K562 (cell line): ENCODE data around the gene NFKBIB. TPM values are rescaled to one million over a fixed set of nuclear protein-coding genes. Genes with fewer than 3 reads are reported as not detected.

Experiments
- ARID3A ChIP-seq: IDR thresholded peaks from 2 replicates; pipeline ENCODE4 v1.6.1; 2012; ENCODE audit warnings: low read depth, low read length, improper control_type of control experiment, borderline replicate concordance
- CEBPZ ChIP-seq: fragments of 150-350 bp; IDR thresholded peaks from 2 replicates; pipeline ENCODE4 v1.6.1; 2014; ENCODE audit warnings: low read depth, mild to moderate bottlenecking, low read length, borderline replicate concordance
- ETS1 ChIP-seq: conservative IDR thresholded peaks from 2 replicates; pipeline ENCODE4 v1.6.1; 2011; ENCODE audit warnings: low read depth, mild to moderate bottlenecking, low read length; ENCODE audit not compliant: control insufficient read depth
- HLTF ChIP-seq: fragments of 450-650 bp; IDR thresholded peaks from 2 replicates; pipeline ENCODE4 v1.6.1; 2016
- NCOA1 ChIP-seq: fragments of 450-650 bp; IDR thresholded peaks from 2 replicates; pipeline ENCODE4 v1.6.1; 2016; ENCODE audit warnings: low read depth
- SIX5 ChIP-seq, 2 experiments: IDR thresholded peaks; 2 replicates each; pipeline ENCODE4 v1.6.1; 2011; ENCODE audit warnings: low read length in 2 of 2, borderline replicate concordance in 1 of 2, low read depth in 1 of 2, mild to moderate bottlenecking in 1 of 2, moderate library complexity in 1 of 2; ENCODE audit not compliant: insufficient read depth in 1 of 2
- SREBF2 ChIP-seq: sonication (generic); formaldehyde crosslinking; IDR thresholded peaks from 2 replicates; pipeline ENCODE4 v1.4.0; 2020; ENCODE audit warnings: mild to moderate bottlenecking, missing genetic modification reagents
- SRSF3 ChIP-seq: fragments of 200-400 bp; formaldehyde crosslinking; IDR thresholded peaks from 2 replicates; pipeline ENCODE4 v1.6.1; 2016; ENCODE audit warnings: mild to moderate bottlenecking, low read length, moderate library complexity; ENCODE audit not compliant: insufficient read depth
- TBP ChIP-seq: optimal IDR thresholded peaks from 2 replicates; pipeline ENCODE3; 2011; ENCODE audit warnings: low read depth, low read length, improper control_type of control experiment
- TEAD2 ChIP-seq: fragments of 450-650 bp; IDR thresholded peaks from 2 replicates; pipeline ENCODE4 v1.6.1; 2016; ENCODE audit warnings: missing genetic modification characterization, control low read depth, missing compliant biosample characterization
- ZKSCAN1 ChIP-seq: fragments of 150-350 bp; IDR thresholded peaks from 2 replicates; pipeline ENCODE4 v1.6.1; 2016; ENCODE audit warnings: low read depth, low read length
- ZKSCAN3 ChIP-seq: fragments of 250-450 bp; sonication (Bioruptor Pico); IDR thresholded peaks from 2 replicates; pipeline ENCODE4 v1.4.0; 2020
- ZNF184 ChIP-seq: sonication (generic); formaldehyde crosslinking; IDR thresholded peaks from 2 replicates; pipeline ENCODE4 v1.5.0; 2020; ENCODE audit warnings: missing genetic modification reagents
- ZNF23 ChIP-seq: fragments of 250-450 bp; sonication (Bioruptor Pico); IDR thresholded peaks from 2 replicates; pipeline ENCODE4 v1.4.0; 2020; ENCODE audit warnings: mild to moderate bottlenecking
- ZNF311 ChIP-seq: fragments of 250-450 bp; sonication (Bioruptor Pico); IDR thresholded peaks from 2 replicates; pipeline ENCODE4 v1.4.0; 2020; ENCODE audit warnings: mild to moderate bottlenecking, moderate library complexity
- ZNF347 ChIP-seq: fragments of 450-650 bp; formaldehyde crosslinking; IDR thresholded peaks from 2 replicates; pipeline ENCODE4 v1.4.0; 2020; ENCODE audit warnings: low read depth, mild to moderate bottlenecking, moderate library complexity
- ZNF398 ChIP-seq: fragments of 250-450 bp; sonication (Bioruptor Pico); IDR thresholded peaks from 2 replicates; pipeline ENCODE4 v1.8.0; 2021; ENCODE audit warnings: moderate library complexity, mild to moderate bottlenecking, inconsistent platforms
- ZNF655 ChIP-seq: fragments of 250-450 bp; sonication (Bioruptor Pico); IDR thresholded peaks from 2 replicates; pipeline ENCODE4 v1.5.0; 2021
- ZNF785 ChIP-seq: fragments of 250-450 bp; sonication (Bioruptor Pico); IDR thresholded peaks from 2 replicates; pipeline ENCODE4 v1.4.0; 2020; ENCODE audit warnings: mild to moderate bottlenecking
- polyA plus RNA-seq, 8 experiments: library from polyadenylated mRNA; depleted of rRNA in 4 of 8; stranded (reverse) in 5 of 8; unstranded in 3 of 8; fragments of >200 nt; fragmentation: Nextera tagmentation in 2 of 8; fragmentation: Illumina TruSeq in 1 of 8; extraction: Ambion mirVana in 2 of 8; extraction: Trizol in 1 of 8; gene quantifications; 2 replicates each; pipeline versions ENCODE4 v1.2.1 to v1.2.3, GENCODE V29; 2011 to 2014; ENCODE audit warnings: inconsistent platforms in 1 of 8, missing spikeins in 1 of 8
- total RNA-seq, 7 experiments: library from RNA; depleted of rRNA in 6 of 7; stranded (reverse); fragments of >200 nt in 6 of 7; fragmentation: Illumina TruSeq in 2 of 7; extraction: Trizol in 2 of 7; gene quantifications; 2 replicates each; pipeline versions ENCODE4 v1.2.1 to v1.2.3, GENCODE V29; 2011 to 2021; ENCODE audit warnings: low replicate concordance in 1 of 7

NFKBIB gene
- total and polyA plus RNA-seq, 9 of the 15 experiments (the other 6 are each of a cell fraction or from before 2014, with no cell fraction given): 1.5 to 44.9 (median 10.4) TPM

- TF ChIP-seq ZNF23: no peak
- no peak for TF ChIP-seq TEAD2 (tag)
- no peak for TF ChIP-seq ZNF347 (CRISPR knock-in tag)
- TF ChIP-seq ZKSCAN3 (CRISPR knock-in tag): no peak
- no peak for TF ChIP-seq ZNF184 (CRISPR knock-in tag)
- no peak for TF ChIP-seq ZNF655 (CRISPR knock-in tag)
- no peak for TF ChIP-seq ARID3A
- no peak for TF ChIP-seq ZNF311 (CRISPR knock-in tag)
- no peak for TF ChIP-seq ZKSCAN1
- TF ChIP-seq NCOA1: no peak
- TF ChIP-seq HLTF: no peak
- TF ChIP-seq SREBF2 (CRISPR knock-in tag): no peak
- TF ChIP-seq ZNF785: no peak
- 0 out of 2 replicates have a peak, but pooled peaks have one; percentile 49 for TF ChIP-seq ETS1
- no peak for TF ChIP-seq SRSF3
- no peak for TF ChIP-seq ZNF398 (CRISPR knock-in tag)
- no peak for TF ChIP-seq SIX5 (IDR thresholded peaks at IDR 0.05; ENCODE audit: borderline replicate concordance in 1 of 2, insufficient read depth in 1 of 2, low read depth in 1 of 2, low read length in 2 of 2)
- TF ChIP-seq TBP: peak; percentile 77
- TF ChIP-seq CEBPZ: no peak
These were observed 49.3 kb upstream of the NFKBIB start (continued) for GRCh38 chr19:38850436-38850975.
